Uterus (tissue), 2 donors: Measurements from ENCODE around the gene ITPR1.

ENCODE experiments used
- POLR2A ChIP-seq, 2 donors: fragments of 450-650 bp; IDR thresholded peaks; one replicate each; pipeline ENCODE4 v1.6.1; 2016; ENCODE audit warnings: antibody characterized with exemption in 2 of 2, mild to moderate bottlenecking in 1 of 2, moderate library complexity in 1 of 2
- TF ChIP-seq, protein P1 (sequence below), 4 experiments: fragments of 200-600 bp in 2 of 4; fragments of 450-650 bp in 2 of 4; sonication (generic) in 2 of 4; IDR thresholded peaks; one replicate each; pipeline ENCODE4 v1.5.1; 2016 to 2019; ENCODE audit warnings: antibody characterized with exemption in 4 of 4, mild to moderate bottlenecking in 2 of 4, moderate library complexity in 1 of 4

GRCh38 chr3:4778740-4779139, 285.6 kb downstream of the ITPR1 start:
- TF ChIP-seq, protein P1, sequence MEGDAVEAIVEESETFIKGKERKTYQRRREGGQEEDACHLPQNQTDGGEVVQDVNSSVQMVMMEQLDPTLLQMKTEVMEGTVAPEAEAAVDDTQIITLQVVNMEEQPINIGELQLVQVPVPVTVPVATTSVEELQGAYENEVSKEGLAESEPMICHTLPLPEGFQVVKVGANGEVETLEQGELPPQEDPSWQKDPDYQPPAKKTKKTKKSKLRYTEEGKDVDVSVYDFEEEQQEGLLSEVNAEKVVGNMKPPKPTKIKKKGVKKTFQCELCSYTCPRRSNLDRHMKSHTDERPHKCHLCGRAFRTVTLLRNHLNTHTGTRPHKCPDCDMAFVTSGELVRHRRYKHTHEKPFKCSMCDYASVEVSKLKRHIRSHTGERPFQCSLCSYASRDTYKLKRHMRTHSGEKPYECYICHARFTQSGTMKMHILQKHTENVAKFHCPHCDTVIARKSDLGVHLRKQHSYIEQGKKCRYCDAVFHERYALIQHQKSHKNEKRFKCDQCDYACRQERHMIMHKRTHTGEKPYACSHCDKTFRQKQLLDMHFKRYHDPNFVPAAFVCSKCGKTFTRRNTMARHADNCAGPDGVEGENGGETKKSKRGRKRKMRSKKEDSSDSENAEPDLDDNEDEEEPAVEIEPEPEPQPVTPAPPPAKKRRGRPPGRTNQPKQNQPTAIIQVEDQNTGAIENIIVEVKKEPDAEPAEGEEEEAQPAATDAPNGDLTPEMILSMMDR (IDR thresholded peaks at IDR 0.05): no peak
- TF ChIP-seq POLR2A (IDR thresholded peaks at IDR 0.05): no peak
